Cerebellar cortex (tissue), 1 donor: ENCODE results near the gene ZNF608.

Source experiments
- DNase-seq: peaks from one replicate; pipeline ENCODE4 v3.0.0-alpha.2; 2015; ENCODE audit warnings: low spot score

ZNF608 gene

DNA sequence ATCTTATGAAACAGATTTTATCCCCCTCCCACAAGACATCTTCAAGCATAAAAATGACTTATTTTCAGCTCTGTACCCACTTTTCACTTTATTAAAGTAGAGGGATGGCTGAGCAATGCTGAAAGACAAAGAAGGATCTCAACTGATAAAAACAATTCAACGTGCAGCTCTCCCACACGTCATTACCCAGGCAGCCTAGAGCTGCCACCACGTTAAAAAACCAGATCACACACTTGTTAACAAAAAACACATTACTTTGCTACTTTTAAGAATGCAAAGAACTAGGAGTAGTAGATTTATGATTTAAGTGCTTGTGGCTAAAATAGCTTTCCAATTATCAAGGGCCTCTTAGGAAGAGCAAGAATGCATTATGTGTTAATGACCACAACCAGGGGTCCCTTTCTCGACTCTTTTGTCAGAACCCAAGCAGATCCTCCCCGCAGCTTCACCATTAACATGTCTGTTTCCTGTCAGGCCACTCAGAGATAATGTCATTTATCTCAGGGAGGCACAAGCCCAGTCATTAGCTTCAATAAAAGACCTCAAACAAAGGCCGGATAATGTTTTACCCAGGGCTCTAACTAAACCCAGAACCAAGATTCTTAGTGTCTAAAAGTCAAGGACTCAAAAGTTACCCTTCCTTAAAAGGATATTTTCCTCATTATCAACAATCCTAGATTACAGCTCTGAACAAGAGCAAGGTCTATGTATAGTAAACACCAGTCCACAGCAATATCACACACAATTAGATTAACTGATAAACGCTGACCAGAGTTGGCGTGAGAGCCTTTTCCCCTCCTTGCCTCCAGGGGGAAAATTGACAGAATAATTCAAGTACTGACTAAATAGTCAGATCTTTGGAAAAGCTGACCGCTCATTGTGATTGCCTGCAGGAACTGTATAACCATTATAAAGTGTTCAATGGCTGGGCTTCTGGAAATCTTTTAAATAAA, 7.5 kb downstream of the ZNF608 start:
- DNase-seq = peak; percentile 72

DNA sequence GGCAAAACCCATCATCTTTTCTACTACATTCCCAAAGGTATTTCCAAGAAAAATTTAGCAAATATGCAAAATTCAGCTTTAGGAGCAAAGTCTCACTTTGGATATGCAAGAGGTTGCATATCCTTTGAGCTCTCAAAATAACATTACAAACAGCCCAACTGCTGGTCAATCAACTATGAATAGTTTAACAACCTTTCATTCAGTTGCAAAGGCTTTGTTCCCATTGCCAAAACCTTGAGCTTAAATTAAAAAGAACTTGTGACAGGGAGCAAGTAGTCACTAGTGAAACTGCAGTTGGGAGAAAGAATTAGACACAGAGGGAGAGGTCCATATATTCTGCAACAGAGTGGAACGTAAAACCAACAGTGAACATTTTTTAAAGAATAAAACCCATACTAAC, 8.8 kb downstream of the ZNF608 start:
- DNase-seq = peak; percentile 49

DNA sequence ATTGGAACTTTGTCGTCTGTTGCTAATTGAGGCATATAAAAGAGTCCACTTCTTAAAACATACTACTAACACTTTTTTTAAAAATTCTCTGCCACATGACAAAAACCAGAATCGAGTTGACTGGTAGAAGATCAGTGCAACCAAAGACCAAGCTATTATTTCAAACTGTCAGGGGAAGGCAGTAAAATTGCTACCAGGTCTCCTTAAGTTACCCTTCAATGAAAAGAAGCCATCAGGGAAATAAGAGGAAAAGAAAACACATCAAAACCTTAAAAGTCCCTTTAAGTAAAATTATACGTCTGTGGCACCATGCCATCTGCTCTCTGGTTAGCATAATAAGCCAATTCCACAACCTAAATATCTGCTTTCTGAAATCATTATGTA, 9.6 kb downstream of the ZNF608 start:
- peak; percentile 36 for DNase-seq

DNA sequence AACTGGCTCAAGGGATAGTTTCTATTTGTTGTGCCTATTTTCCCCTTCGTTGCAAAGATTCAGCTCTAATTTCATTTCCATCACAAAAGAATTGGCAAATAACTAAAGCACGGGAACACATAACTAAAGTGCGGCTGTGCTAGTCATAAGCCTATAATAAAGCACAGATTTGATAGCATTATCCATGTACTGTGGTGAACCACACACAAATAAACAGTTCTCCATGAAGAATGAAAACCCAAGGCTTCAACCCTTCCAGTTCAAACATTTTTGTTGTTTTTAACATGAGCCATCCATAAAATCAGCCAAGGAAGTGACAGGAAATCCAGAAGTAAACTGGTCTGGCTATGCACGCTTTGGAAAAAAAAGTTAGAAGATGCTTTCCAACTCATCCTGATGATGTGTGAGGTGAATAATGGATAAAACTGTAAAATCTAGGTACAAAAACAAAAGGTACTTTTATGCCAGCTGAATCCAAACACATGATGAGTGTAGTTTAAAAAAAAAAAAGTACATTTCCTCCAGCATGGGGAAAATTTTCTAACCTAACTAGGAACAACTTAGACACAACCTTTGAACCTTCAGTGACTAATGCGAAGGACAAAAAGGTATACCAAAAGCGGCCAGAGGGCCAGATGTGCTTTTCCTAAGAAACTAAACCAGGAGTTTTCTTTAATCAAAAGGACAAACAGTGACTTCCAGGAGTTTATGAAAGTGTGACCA, 10.2 kb downstream of the ZNF608 start:
- DNase-seq = peak; percentile 29

DNA sequence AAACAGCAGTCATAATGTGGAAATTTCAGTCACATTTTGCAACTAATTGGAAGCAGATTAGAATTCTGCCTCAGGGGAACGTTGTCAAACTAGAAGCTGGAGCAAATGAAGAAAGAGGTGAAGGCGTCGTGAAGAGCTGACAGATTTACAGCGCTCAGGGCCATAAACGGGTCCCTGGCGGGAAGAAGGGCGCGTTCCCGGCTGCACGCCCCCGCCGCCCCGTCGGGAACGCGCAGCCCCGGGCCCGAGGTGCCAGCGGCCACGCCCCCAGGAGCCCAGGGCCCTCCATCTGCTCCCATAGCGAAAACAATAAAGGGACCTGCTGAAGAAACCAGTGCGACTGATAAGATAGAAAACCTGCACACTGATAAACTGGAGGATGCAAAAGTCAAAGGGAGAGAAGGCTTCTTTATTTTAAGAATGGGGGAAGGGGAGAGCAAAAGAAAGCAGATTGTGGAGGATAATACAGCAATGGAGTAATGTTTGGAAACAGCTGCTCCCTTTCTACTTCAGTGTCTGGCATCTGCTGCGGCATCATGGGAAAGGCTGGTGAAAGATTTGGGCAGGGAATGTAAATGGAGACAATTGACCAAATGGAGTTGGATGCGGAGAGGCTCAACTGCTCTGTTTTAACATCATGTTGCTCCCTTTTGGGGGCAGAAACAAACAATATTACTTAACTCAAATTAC, 11.1 kb downstream of the ZNF608 start:
- DNase-seq = peak; percentile 77

DNA sequence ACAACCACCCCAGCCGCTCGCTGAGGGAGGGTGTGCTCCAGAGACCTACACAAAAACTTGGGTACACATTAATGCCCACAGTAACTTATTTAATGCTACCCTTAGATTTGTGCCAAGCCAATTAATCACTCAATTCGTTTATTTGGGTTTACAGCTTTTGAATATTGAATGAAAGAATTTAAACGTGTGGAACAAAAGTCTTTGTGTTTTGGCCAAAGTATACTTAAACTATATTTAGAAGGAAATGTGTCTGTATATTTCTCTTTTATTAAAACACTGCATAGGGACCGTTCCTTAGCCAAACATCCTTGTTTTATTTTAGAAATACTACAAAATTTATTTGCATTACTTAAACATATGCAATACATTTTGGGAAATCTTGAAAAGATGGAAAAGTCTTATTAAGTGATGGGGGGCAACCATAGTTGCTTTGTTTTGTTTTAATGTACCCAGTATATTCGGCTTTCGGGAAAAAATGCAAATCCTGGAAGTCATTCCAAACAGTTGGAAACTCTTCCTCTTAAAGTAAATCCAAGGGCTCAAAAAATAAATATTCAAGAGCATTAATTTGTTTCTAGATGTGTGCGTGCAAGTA, 11.8 kb downstream of the ZNF608 start:
- no peak for DNase-seq

DNA sequence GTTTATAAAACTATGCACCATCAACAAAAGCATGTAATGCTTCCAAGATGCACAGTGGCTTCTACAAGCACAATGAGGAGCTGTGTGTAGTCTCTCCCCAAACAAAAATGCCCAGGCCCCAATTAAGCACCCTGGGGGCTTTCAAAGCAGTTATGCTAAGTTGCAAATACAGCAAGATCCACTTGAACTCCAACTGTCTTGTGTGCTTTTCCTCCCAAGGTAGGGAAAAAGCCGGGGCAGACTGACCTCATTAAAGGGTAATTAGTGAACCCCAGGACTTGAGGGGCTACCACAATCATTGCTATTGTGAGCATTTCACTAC, 13.1 kb downstream of the ZNF608 start:
- DNase-seq = no peak

DNA sequence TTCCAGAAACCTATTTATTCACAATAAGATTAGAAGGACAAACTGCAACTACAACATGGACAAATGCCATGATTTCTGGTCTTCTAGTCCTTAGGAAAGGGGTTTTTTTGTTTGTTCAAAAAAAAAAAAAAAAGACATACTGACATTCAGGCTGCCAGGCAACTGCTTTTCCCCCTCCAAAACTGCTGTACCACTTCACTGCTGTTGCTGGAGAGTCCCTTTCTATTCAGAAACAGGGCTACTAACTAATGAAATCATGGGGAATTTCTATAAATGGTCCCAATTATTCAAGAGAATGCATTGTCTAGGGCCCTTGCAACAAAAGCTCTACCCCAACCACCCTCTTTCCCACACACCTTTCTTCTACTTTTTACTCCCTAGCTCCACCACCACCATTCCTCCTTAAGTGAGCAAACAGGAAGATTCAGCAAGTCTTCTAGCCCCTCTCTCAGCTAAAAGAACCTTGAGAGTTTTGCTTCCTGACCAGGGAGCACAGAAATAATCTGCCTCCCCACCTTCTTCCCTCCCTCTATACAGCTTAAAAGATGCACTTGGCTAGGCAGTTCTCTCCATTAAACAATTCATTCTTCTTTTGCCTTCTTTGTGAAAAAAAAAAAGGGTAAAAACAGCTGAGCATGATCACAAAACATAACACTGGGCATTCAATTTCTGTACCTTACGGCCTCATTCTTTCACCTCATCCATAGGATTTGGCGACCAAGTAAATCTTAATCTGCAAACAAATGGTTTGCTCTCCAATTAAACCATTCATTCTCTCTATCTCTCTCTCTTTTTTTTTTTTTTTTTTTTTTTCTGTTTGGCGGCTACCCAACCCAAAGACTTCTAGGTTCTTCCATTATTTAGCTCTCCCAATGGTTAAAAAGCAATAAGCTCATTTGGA, 13.8 kb downstream of the ZNF608 start:
- DNase-seq = no peak

DNA sequence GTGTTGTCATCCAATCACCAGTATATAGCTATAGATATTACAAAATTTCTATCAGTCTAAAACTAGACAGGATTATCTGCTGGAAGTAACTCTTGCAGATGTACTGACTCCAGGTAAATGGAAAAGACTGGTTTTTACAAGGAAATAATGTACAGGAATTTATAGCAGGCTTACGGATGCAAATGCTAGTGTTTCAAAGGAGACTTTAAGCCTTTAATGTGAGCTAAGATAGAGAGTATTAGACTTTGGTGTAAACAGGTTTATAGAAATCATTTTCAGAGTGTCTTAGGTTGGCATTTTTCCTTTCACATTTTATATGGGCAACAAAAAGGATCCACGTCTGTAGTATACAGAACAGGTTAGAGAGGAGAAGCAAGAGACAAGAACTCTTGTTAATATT, 16.1 kb downstream of the ZNF608 start:
- DNase-seq = no peak

DNA sequence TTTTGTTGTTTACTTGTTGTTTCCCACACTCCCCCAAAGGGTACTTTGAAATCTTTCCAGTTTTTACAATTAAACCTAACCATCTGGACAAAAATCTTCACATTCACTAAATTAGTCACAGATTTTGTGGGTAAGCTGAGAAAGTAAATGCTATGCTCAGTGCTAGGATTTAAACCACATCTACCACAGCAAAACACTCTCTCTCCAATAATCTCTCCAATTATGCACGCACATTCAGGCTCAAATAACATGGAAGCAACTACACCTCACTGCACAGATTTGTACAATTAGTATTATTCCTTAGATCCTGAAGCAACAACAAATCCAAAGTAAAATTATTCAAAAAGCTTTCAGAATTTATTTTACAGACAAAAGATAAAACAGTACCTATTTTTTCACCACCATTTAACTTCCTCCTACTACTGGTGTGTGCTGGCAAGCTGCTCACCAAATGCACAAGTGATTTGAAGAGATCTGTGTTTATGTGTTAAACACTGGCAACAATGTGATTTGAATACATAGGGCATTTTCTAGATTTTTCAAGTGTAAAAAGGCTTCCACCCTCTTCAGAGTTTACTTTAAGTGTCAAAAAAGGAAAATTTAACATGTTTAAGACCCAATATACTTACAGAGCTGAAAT, 16.6 kb downstream of the ZNF608 start:
- no peak for DNase-seq

DNA sequence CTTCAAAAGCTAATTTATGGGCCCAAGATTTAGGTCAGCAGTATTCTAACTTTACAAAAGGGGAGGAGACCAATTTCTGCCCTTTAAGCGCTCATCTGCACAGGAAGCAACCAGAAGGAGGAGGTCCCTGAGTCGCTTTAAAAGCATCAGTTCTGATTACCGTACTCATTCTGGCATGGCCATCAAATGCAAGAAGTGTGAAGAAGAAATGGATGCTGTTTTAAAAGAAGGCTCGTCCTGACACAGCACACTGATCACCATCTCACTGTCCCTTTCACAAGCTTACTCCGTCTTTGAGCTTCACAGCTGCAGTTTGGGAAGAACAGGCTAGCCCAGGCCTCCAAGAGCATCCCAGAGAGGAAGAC, 17.5 kb downstream of the ZNF608 start:
- no peak for DNase-seq

DNA sequence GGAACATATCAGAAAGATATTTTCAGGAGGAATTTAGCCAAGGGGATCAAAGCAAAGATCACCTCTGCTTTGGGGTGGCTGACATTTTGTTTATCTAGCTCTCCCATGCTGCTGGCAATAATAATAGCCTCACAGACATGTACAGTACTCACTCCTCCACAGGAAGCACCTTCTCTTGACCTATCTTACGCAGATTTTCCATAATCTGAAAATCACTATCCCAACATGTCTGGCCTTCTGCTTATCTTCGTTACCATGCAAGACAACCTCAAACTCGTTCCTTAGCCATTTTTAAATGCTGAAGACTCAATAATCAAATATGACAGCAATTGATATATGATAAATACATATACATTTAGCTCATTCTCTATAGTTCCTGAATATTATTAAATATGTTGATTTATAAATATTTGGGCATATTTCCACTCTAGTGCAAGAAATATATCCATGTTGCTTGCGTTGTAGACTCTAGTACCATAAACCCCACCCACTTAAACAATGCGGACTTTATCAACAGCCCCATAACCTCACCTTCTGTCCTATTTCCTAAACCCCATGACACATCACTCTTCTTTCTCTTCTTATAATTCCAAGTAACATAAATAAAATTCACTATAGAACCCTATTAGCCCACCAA, 18.0 kb downstream of the ZNF608 start:
- DNase-seq = no peak

DNA sequence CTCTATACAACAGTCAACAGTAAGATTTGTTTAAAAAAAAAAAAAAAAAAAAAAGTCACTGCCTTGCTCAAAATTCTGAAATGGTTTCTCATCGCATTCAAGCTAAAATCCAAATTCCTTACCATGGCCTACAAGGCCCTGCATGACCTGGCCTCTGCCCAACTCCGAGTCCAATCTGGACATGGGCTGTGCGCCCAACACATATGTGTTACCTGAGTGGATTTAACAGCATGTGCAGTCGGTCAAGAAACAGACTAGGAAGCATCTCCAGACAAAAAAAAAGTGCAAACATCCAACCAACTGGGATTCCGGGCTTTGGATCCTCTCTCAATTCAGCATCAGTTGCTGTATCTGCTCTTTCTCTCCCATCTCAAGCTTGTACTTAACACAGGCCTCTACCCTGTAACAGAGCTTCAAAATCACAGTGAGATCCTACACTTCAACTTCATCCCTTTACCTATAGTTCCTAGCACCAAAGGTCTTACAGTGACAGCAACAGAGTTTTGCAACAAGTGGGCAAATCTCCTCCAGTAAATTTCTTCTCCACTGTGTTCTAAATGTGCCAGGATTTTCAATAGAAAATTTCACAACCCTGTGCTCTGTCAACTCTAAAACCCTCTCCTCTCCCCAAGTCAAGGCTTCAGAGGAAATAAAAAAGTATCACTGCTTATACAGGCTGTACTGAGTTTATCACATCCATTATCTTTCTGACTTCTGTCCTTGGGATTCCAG, 19.6 kb downstream of the ZNF608 start:
- DNase-seq = peak; percentile 87

DNA sequence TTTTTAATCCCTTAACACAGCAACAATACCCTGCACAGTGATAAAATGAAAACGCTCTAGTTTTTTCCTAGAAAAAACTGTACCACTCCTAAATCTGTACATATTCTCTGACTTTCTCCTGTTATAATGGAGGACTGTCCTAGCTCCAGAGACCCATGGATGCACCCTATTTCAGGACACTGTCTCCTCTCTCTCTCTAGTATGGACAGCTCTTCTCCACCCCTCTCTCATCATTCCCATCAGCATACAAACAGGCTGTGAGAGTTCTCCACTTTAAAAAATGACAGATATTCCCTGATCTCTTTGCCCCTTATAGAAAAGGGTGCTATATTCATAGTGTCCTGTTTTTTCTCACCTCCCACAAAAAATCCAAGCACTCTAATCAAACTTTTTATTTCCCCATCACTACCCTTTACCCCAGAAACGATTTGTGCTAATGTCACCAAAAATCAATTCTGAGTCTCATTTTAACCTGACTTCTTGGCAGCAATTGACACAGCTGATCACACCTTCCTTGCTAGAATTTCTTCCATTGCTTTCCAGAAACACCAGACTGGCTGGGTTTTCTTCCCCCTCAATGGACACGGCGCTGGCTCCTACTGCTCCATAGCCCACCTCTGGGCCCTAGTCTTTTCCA, 20.7 kb downstream of the ZNF608 start:
- no peak for DNase-seq

DNA sequence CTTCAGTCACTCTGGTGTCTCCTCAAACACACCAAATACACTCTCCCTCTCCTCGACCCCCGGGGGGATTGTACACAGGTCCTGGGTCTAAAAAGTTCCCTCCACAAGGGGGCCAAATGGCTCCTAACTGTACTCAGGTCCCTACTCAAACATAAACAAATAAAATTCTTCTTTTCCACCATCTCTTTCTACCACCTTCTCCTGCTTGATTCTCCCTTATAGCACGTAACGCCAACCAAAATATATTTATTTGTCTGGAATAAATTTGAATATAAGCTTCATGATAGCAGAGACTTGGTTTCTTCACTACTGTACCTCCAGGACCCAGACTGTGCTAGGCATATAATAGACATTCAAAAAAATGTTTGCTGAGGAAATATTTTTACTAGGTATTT, 21.4 kb downstream of the ZNF608 start:
- peak; percentile 29 for DNase-seq

DNA sequence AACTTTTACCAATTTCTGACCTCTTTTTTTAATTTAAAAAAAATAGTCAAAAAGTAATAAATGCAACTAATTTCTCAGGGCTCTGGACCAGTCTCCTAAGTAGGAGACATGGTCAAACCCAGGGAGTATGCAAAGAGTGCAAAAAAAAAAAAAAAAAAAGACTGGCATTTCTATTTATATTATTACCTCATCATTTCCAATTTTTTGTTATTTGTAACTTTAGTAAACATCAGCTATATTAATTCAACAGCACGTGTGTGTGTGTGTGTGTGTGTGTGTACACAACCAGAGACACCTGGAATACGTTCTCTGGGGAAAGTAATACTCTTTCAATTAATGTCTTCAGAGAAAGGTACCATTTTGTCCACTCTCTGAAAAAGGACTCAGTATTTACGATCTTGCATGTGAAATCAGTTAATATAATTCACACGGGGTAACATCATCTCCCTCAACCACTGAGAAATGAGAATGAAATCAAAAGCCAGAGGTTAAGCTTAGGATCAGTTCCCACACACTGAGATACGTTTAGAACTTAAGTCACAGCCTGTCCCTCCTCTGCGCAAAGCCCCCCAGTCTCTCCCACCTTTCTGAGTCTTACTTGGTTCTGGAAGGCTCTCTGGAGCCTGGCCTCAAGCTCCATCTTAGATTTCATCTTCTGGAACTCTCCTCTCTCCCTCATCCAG, 21.9 kb downstream of the ZNF608 start:
- DNase-seq = no peak

DNA sequence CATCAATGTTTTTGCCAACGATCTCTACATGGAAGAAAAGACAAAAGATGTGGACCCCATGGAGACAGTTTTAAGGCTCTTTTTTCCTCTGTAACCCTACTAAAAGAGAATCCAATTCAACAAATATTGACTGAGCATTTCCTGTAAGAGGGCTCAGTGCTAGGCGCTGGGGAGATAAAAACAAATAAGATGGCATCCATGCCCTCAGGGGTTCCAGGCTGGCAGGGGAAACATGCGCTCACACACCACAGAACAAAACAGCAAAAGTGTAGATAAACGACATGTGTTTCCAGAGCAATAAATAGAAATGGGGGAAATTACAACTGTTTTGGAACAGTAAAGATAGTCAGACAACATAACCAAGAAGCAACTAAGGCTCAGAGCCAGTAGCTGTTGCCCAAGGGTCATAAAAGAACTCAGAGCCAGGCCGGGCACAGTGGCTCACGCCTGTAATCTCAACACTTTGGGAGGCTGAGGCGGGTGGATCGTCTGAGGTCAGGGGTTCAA, 25.2 kb downstream of the ZNF608 start:
- no peak for DNase-seq

DNA sequence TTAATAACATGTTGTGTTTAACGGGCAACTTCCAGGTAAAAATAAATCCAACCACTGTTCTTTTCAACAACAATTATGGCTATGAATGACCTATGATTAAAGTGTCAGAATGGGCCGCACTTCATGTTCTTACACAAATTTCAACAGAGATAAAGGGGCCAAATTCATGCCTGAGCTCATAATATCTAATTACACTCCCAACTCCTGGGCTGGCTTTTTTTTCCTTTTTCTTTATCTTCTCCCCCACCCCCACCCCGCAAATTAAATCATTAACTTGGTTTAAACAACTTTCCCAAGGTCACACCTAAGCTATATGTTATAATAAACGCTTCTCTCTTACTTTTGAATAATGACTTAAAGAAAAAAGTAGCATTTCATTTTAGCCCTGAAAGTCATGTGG, 25.8 kb downstream of the ZNF608 start:
- DNase-seq = no peak
